A673 (cell line): ENCODE results near the gene NUDT14.

Experiments
- CTCF ChIP-seq: fragments of 300-800, 200-600 bp; sonication (generic); conservative IDR thresholded peaks from 2 replicates; pipeline ENCODE4 v1.5.1; 2017; ENCODE audit warnings: low read depth, mild to moderate bottlenecking, antibody characterized with exemption, low read length, moderate library complexity, mixed read lengths
- EZH2 ChIP-seq: fragments of 200-600 bp; sonication (generic); IDR thresholded peaks from 2 replicates; pipeline ENCODE4 v1.6.1; 2017; ENCODE audit warnings: borderline replicate concordance, low read depth, mild to moderate bottlenecking, mixed read lengths, antibody characterized with exemption, low read length; ENCODE audit not compliant: poor library complexity, severe bottlenecking

- TF ChIP-seq EZH2 = no peak
- no peak for TF ChIP-seq CTCF
These were observed 6.9 kb upstream of the NUDT14 start for GRCh38 chr14:105187935-105188524.
